ENCODE measurements around the gene DNPH1. TPM values are rescaled to one million over a fixed set of nuclear protein-coding genes. Genes with fewer than 3 reads are reported as not detected.

Gene DNPH1
- total RNA-seq, 1 donor from 2014 or later: 40.2 TPM

GRCh38 chr6:43211955-43212354, 17.3 kb downstream of the DNPH1 start:
- ATAC-seq: no peak

- ATAC-seq: no peak
Observed at GRCh38 chr6:43207286-43207685, 22.0 kb downstream of the DNPH1 start.

GRCh38 chr6:43205849-43206248, 23.4 kb downstream of the DNPH1 start:
- ATAC-seq: no peak

GRCh38 chr6:43204271-43205105, 24.8 kb downstream of the DNPH1 start:
- ATAC-seq: no peak

GRCh38 chr6:43203718-43204095, 25.6 kb downstream of the DNPH1 start:
- no peak for ATAC-seq

GRCh38 chr6:43203029-43203717, 26.1 kb downstream of the DNPH1 start:
- ATAC-seq: no peak

- no peak for ATAC-seq
Observed at GRCh38 chr6:43202451-43202850, 26.8 kb downstream of the DNPH1 start.

- ATAC-seq: no peak
Observed at GRCh38 chr6:43200541-43200940, 28.7 kb downstream of the DNPH1 start.

- no peak for ATAC-seq
Observed at GRCh38 chr6:43199912-43200311, 29.4 kb downstream of the DNPH1 start.

- no peak for ATAC-seq
Observed at GRCh38 chr6:43196337-43196736, 32.9 kb downstream of the DNPH1 start.

- ATAC-seq: no peak
Observed at GRCh38 chr6:43193929-43194328, 35.4 kb downstream of the DNPH1 start.

GRCh38 chr6:43192911-43193310, 36.4 kb downstream of the DNPH1 start:
- peak; percentile 10 for ATAC-seq

GRCh38 chr6:43189776-43190304, 39.4 kb downstream of the DNPH1 start:
- ATAC-seq: no peak

GRCh38 chr6:43188426-43188825, 40.9 kb downstream of the DNPH1 start:
- no peak for ATAC-seq

GRCh38 chr6:43187821-43188220, 41.5 kb downstream of the DNPH1 start:
- ATAC-seq: no peak

GRCh38 chr6:43186706-43187105, 42.6 kb downstream of the DNPH1 start:
- peak; percentile 79 for ATAC-seq

GRCh38 chr6:43186019-43186418, 43.3 kb downstream of the DNPH1 start:
- no peak for ATAC-seq

GRCh38 chr6:43185391-43185985, 43.8 kb downstream of the DNPH1 start:
- ATAC-seq: no peak

GRCh38 chr6:43184268-43184985, 44.9 kb downstream of the DNPH1 start:
- ATAC-seq: no peak

GRCh38 chr6:43183441-43183840, 45.8 kb downstream of the DNPH1 start:
- ATAC-seq: no peak

- ATAC-seq: peak; percentile 90
Observed at GRCh38 chr6:43181942-43182860, 47.1 kb downstream of the DNPH1 start, which contains the start of gene CUL9. Gene CUL9 (plus strand): TSS chr6:43182196. CDS start chr6:43184311, 2,115 bp downstream.

GRCh38 chr6:43181621-43181941, 47.7 kb downstream of the DNPH1 start:
- ATAC-seq: no peak

Measured in esophagus mucosa (tissue), 1 donor.